CD14-positive monocyte (primary cell): ENCODE data around the gene TMEM259. TPM values are rescaled to one million over a fixed set of nuclear protein-coding genes. Genes with fewer than 3 reads are reported as not detected.

Source experiments
- DNase-seq, 3 donors: peaks; one replicate each; pipeline ENCODE4 v3.0.0-alpha.2; 2011 to 2022
- H2AFZ ChIP-seq: 2 replicates; pipeline ENCODE4 v1.6.0; 2012; ENCODE audit warnings: mild to moderate bottlenecking, low read depth, low read length, inconsistent platforms; ENCODE audit not compliant: insufficient read depth, poor library complexity, severe bottlenecking
- H3K27ac ChIP-seq, 2 donors: 1 replicate in 1 of 2; 2 replicates in 1 of 2; pipeline ENCODE4 v1.5.1; 2012 to 2013; ENCODE audit warnings: low read length in 2 of 2, control low read depth in 1 of 2, inconsistent platforms in 1 of 2, low read depth in 1 of 2, mild to moderate bottlenecking in 1 of 2
- H3K27me3 ChIP-seq, 2 donors: one replicate each; pipeline versions ENCODE4 v1.6.0 to v1.6.1; 2011 to 2013; ENCODE audit warnings: low read length in 2 of 2; ENCODE audit not compliant: control insufficient read depth in 2 of 2, insufficient read depth in 2 of 2
- H3K36me3 ChIP-seq, 2 donors: replicated peaks in 1 of 2; 1 replicate in 1 of 2; 2 replicates in 1 of 2; pipeline versions ENCODE4 v1.5.1 to v1.6.1; 2012 to 2013; ENCODE audit warnings: low read length in 2 of 2, control low read depth in 1 of 2, inconsistent platforms in 1 of 2, mild to moderate bottlenecking in 1 of 2; ENCODE audit not compliant: insufficient read depth in 2 of 2, control insufficient read depth in 1 of 2
- H3K4me1 ChIP-seq, 2 donors: 1 replicate in 1 of 2; 2 replicates in 1 of 2; pipeline versions ENCODE4 v1.5.1 to v1.6.1; 2012 to 2013; ENCODE audit warnings: low read length in 2 of 2, control low read depth in 1 of 2, inconsistent platforms in 1 of 2, mild to moderate bottlenecking in 1 of 2, moderate library complexity in 1 of 2; ENCODE audit not compliant: insufficient read depth in 2 of 2, control insufficient read depth in 1 of 2
- H3K4me2 ChIP-seq: replicated peaks from 2 replicates; pipeline ENCODE3; 2012; ENCODE audit warnings: low read length, moderate library complexity, mild to moderate bottlenecking; ENCODE audit not compliant: poor library complexity, severe bottlenecking; ENCODE audit errors: extremely low read depth
- H3K4me3 ChIP-seq, 3 experiments: fragments of 200-600 bp in 1 of 3; sonication (generic) in 1 of 3; replicated peaks in 1 of 3; 1 replicate in 2 of 3; 2 replicates in 1 of 3; pipeline ENCODE4 v1.5.1; 2011 to 2013; ENCODE audit warnings: low read length in 3 of 3, mild to moderate bottlenecking in 3 of 3, control low read depth in 2 of 3, low read depth in 2 of 3, inconsistent platforms in 1 of 3, moderate library complexity in 1 of 3
- H3K79me2 ChIP-seq: 2 replicates; pipeline ENCODE4 v1.6.0; 2012; ENCODE audit warnings: mild to moderate bottlenecking, control low read depth, inconsistent platforms, low read length, moderate library complexity; ENCODE audit not compliant: insufficient read depth
- H3K9ac ChIP-seq: 2 replicates; pipeline ENCODE4 v1.6.0; 2017; ENCODE audit warnings: low read length, mild to moderate bottlenecking; ENCODE audit not compliant: insufficient read depth, poor library complexity, severe bottlenecking
- H3K9me3 ChIP-seq, 2 donors: replicated peaks in 1 of 2; 1 replicate in 1 of 2; 2 replicates in 1 of 2; pipeline versions ENCODE4 v1.5.1 to v1.6.1; 2012 to 2013; ENCODE audit warnings: low read length in 2 of 2, control low read depth in 1 of 2; ENCODE audit not compliant: control insufficient read depth in 1 of 2, insufficient read depth in 1 of 2
- H4K20me1 ChIP-seq: 2 replicates; pipeline ENCODE4 v1.6.0; 2012; ENCODE audit warnings: mild to moderate bottlenecking, low read length, control low read depth, moderate library complexity; ENCODE audit not compliant: insufficient read depth
- H3K27ac Mint-ChIP-seq, 7 donors: one replicate each; pipeline ENCODE4 v1.8.0; 2020; ENCODE audit warnings: mild to moderate bottlenecking in 7 of 7, mixed read lengths in 7 of 7, moderate library complexity in 6 of 7, inconsistent platforms in 2 of 7
- H3K27me3 Mint-ChIP-seq, 3 donors: one replicate each; pipeline ENCODE4 v1.8.0; 2021 to 2022; ENCODE audit warnings: low read depth in 3 of 3, mild to moderate bottlenecking in 3 of 3, mixed read lengths in 3 of 3, moderate library complexity in 3 of 3, inconsistent platforms in 1 of 3
- H3K36me3 Mint-ChIP-seq, 2 donors: one replicate each; pipeline ENCODE4 v1.8.0; 2020; ENCODE audit warnings: mixed read lengths in 2 of 2, inconsistent platforms in 1 of 2, mild to moderate bottlenecking in 1 of 2
- H3K4me1 Mint-ChIP-seq: one replicate; pipeline ENCODE4 v1.8.0; 2020; ENCODE audit warnings: mild to moderate bottlenecking, mixed read lengths
- H3K4me3 Mint-ChIP-seq, 2 donors: one replicate each; pipeline ENCODE4 v1.8.0; 2020; ENCODE audit warnings: mild to moderate bottlenecking in 2 of 2, mixed read lengths in 2 of 2, moderate library complexity in 1 of 2
- H3K9me3 Mint-ChIP-seq, 7 donors: one replicate each; pipeline ENCODE4 v1.8.0; 2020 to 2022; ENCODE audit warnings: mixed read lengths in 7 of 7, mild to moderate bottlenecking in 6 of 7, moderate library complexity in 6 of 7, inconsistent platforms in 2 of 7
- WGBS: methylation state at CpG from one replicate; pipeline ENCODE4 v1.1.5; 2013; ENCODE audit warnings: missing lambda C conversion rate; ENCODE audit not compliant: insufficient coverage; 5-methylcytosine and 5-hydroxymethylcytosine counted together
- intact Hi-C, 2 donors: fragments of 100-400 bp; cut with micrococcal nuclease; formaldehyde crosslinking; loops; one replicate each; pipeline versions ENCODE4 v1.15.0 to v1.15.1; 2023
- polyA plus RNA-seq, 3 donors: library from polyadenylated mRNA; depleted of rRNA in 1 of 3; unstranded in 2 of 3; stranded (reverse) in 1 of 3; fragments of 300-500 nt in 2 of 3; fragments of >200 nt in 1 of 3; fragmentation: Illumina TruSeq in 2 of 3; gene quantifications; 1 replicate in 2 of 3; 2 replicates in 1 of 3; pipeline ENCODE4 v1.2.3, GENCODE V29; 2012 to 2021
- TF ChIP-seq, protein P1 (sequence below): fragments of 200-600 bp; IDR thresholded peaks from one replicate; pipeline ENCODE4 v1.8.0; 2022; ENCODE audit warnings: antibody characterized with exemption, mild to moderate bottlenecking

TMEM259 gene
- polyA plus RNA-seq, 3 donors, result 37.4 to 417 (median 45.0) TPM

DNA sequence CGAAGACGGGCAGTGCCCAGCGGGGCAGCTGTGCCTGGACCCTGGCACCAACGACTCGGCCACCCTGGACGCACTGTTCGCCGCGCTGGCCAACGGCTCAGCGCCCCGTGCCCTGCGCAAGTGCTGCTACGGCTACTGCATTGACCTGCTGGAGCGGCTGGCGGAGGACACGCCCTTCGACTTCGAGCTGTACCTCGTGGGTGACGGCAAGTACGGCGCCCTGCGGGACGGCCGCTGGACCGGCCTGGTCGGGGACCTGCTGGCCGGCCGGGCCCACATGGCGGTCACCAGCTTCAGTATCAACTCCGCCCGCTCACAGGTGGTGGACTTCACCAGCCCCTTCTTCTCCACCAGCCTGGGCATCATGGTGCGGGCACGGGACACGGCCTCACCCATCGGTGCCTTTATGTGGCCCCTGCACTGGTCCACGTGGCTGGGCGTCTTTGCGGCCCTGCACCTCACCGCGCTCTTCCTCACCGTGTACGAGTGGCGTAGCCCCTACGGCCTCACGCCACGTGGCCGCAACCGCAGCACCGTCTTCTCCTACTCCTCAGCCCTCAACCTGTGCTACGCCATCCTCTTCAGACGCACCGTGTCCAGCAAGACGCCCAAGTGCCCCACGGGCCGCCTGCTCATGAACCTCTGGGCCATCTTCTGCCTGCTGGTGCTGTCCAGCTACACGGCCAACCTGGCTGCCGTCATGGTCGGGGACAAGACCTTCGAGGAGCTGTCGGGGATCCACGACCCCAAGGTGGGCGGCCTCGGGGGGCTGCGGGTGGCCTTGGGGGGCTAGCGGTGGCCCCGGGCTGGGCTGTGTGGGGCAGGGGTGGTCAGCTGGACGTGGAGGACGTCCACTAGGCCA lies 15.9 kb downstream of the TMEM259 start:
- Histone ChIP-seq H4K20me1 (peaks cover 21% of the 10 kb centered on the region), H3K9ac (no peak overlapping the region), H3K9me3 (no peaks in the 10 kb centered on the region), H3K79me2 (no peaks in the 10 kb centered on the region), H3K27me3 (peaks cover 6 to 20% of the 10 kb centered on the region in 2 donors), H2AFZ (no peak overlapping the region), H3K4me2 (no peak overlapping the region), H3K4me3 (no peak overlapping the region), H3K27ac (no peak overlapping the region), H3K36me3 (peaks cover 3 to 7% of the 10 kb centered on the region in 2 donors), H3K4me1 (peaks cover 12 to 13% of the 10 kb centered on the region in 2 donors)
- peaks cover 0 to 6% (median 3%) of the 10 kb centered on the region in 7 donors for H3K9me3 Mint-ChIP-seq
- H3K36me3 Mint-ChIP-seq, result peaks cover 4 to 8% of the 10 kb centered on the region in 2 donors
- intact Hi-C loops, result no loop called here
- 95% methylated on average over 62 of the region's 70 CpGs for WGBS
- H3K4me3 Mint-ChIP-seq, result no peak overlapping the region
- peaks cover 15 to 31% (median 15%) of the 10 kb centered on the region in 3 donors for H3K27me3 Mint-ChIP-seq
- peaks cover 6% of the 10 kb centered on the region for H3K4me1 Mint-ChIP-seq
- H3K27ac Mint-ChIP-seq, result no peak overlapping the region
- DNase-seq, result no peak
- TF ChIP-seq, protein P1, sequence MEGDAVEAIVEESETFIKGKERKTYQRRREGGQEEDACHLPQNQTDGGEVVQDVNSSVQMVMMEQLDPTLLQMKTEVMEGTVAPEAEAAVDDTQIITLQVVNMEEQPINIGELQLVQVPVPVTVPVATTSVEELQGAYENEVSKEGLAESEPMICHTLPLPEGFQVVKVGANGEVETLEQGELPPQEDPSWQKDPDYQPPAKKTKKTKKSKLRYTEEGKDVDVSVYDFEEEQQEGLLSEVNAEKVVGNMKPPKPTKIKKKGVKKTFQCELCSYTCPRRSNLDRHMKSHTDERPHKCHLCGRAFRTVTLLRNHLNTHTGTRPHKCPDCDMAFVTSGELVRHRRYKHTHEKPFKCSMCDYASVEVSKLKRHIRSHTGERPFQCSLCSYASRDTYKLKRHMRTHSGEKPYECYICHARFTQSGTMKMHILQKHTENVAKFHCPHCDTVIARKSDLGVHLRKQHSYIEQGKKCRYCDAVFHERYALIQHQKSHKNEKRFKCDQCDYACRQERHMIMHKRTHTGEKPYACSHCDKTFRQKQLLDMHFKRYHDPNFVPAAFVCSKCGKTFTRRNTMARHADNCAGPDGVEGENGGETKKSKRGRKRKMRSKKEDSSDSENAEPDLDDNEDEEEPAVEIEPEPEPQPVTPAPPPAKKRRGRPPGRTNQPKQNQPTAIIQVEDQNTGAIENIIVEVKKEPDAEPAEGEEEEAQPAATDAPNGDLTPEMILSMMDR, result no peak

DNA sequence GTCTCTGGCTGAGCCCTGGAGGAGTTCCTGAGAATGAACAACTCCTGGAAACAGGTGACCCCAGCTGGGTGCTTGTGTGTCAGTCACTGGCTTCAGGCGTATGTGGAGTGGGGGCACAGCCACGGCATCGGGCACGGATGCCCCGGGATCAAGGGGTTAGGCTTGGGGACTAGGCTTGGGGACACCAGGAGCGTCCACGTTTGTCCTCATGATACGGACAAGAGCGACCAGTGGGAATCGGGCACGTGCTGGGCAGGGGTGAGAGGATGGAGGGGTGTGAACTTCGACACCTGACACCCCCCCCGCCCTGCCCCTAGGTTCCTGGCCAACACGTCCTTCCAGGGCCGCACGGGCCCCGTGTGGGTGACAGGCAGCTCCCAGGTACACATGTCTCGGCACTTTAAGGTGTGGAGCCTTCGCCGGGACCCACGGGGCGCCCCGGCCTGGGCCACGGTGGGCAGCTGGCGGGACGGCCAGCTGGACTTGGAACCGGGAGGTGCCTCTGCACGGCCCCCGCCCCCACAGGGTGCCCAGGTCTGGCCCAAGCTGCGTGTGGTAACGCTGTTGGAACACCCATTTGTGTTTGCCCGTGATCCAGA lies 16.6 kb downstream of the TMEM259 start:
- intact Hi-C loops, result no loop called here
- Mint-ChIP-seq H3K27ac (peak overlapping the region in 1 of 7 donors; percentile 33), H3K36me3 (peaks cover 3 to 5% of the 10 kb centered on the region in 2 donors), H3K4me1 (peaks cover 6% of the 10 kb centered on the region), H3K9me3 (peaks cover 0 to 6% (median 4%) of the 10 kb centered on the region in 7 donors), H3K27me3 (peaks cover 23 to 37% (median 23%) of the 10 kb centered on the region in 3 donors), H3K4me3 (no peak overlapping the region)
- H3K4me1 ChIP-seq, result peaks cover 12 to 13% of the 10 kb centered on the region in 2 donors
- H3K36me3 ChIP-seq, result no peaks in the 10 kb centered on the region
- H3K4me2 ChIP-seq, result no peak overlapping the region
- peaks cover 0 to 1% of the 10 kb centered on the region in 2 donors for H3K9me3 ChIP-seq
- H2AFZ ChIP-seq, result no peak overlapping the region
- TF ChIP-seq, protein P1, result no peak
- H3K4me3 ChIP-seq, result no peak overlapping the region
- 85% methylated on average over 27 of the region's 32 CpGs for WGBS
- H3K27me3 ChIP-seq, result peaks cover 8 to 27% of the 10 kb centered on the region in 2 donors
- no peak overlapping the region for H3K27ac ChIP-seq
- H3K9ac ChIP-seq, result no peak overlapping the region
- DNase-seq, result no peak
- peaks cover 14% of the 10 kb centered on the region for H4K20me1 ChIP-seq
- no peaks in the 10 kb centered on the region for H3K79me2 ChIP-seq
